ENCODE results near the gene S1PR2. TPM values are rescaled to one million over a fixed set of nuclear protein-coding genes. Genes with fewer than 3 reads are reported as not detected.
A peak's percentile ranks its signal among the peaks of the same experiment; 100 is the strongest.

The S1PR2 gene
- total RNA-seq, 4 donors from 2014 or later, result 3.9 to 9.9 (median 8.6) TPM

DNA sequence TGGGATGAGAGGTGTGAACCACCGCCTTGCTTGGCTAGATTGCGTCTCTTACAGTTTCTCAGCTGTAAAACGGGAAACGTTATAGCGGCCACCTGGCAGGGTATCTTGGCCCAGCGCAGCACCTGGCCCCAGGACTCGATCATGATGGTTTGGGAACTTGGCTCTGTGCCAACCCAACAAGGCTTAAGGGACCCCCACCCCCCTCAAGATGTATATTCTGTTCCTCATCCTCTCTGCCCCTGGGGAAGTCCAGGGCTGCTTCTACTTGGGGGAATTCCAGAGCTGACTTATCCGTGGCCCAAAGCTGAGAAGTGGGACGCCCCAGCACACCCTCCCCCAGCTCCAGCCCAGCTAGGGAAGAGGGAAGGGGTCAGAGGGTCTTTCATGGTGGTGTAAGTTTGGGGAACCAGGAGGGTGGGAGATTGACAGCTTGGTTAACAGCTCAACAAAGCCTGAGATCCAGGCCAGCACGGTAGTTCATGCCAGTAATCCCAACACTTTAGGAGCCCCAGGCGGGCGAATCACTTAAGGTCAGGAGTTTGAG is 40.5 kb upstream of the S1PR2 start:
- Histone ChIP-seq H3K4me3 (peak overlapping the region; percentile 47), H3K4me1 (peaks cover 30% of the 10 kb centered on the region), H3K27ac (peak overlapping the region; percentile 82), H3K36me3 (peaks cover 15% of the 10 kb centered on the region), H3K9me3 (no peaks in the 10 kb centered on the region), H3K27me3 (no peaks in the 10 kb centered on the region)
- TF ChIP-seq POLR2AphosphoS5 (IDR thresholded peaks at IDR 0.05) (no peak), EP300 (IDR thresholded peaks at IDR 0.05) (no peak), POLR2A (IDR thresholded peaks at IDR 0.05) (no peak)
- TF ChIP-seq, protein P1, sequence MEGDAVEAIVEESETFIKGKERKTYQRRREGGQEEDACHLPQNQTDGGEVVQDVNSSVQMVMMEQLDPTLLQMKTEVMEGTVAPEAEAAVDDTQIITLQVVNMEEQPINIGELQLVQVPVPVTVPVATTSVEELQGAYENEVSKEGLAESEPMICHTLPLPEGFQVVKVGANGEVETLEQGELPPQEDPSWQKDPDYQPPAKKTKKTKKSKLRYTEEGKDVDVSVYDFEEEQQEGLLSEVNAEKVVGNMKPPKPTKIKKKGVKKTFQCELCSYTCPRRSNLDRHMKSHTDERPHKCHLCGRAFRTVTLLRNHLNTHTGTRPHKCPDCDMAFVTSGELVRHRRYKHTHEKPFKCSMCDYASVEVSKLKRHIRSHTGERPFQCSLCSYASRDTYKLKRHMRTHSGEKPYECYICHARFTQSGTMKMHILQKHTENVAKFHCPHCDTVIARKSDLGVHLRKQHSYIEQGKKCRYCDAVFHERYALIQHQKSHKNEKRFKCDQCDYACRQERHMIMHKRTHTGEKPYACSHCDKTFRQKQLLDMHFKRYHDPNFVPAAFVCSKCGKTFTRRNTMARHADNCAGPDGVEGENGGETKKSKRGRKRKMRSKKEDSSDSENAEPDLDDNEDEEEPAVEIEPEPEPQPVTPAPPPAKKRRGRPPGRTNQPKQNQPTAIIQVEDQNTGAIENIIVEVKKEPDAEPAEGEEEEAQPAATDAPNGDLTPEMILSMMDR (IDR thresholded peaks at IDR 0.05), result no peak
- no peak for DNase-seq (ENCODE audit: low spot score in 2 of 2)
- WGBS, result 13% methylated on average over 5 of the region's 12 CpGs

DNA sequence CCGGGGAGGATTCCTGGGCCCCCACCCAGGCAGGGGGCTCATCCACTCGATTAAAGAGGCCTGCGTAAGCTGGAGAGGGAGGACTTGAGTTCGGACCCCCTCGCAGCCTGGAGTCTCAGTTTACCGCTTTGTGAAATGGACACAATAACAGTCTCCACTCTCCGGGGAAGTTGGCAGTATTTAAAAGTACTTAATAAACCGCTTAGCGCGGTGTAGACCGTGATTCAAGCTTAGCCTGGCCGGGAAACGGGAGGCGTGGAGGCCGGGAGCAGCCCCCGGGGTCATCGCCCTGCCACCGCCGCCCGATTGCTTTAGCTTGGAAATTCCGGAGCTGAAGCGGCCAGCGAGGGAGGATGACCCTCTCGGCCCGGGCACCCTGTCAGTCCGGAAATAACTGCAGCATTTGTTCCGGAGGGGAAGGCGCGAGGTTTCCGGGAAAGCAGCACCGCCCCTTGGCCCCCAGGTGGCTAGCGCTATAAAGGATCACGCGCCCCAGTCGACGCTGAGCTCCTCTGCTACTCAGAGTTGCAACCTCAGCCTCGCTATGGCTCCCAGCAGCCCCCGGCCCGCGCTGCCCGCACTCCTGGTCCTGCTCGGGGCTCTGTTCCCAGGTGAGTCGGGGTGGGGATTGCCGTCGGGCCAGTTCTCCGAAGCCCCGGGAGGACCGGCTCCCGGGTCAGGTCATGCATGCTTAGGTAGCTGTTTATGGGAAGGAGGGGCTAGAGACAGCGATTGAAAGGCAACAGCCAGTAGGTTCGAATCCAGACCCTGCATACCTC is 39.7 kb upstream of the S1PR2 start, which contains the start of gene ICAM1:
Gene ICAM1 (plus strand): TSS at position 505 of the 779 bp plus-strand sequence. CDS start 40 bp downstream, at position 545.
- Histone ChIP-seq H3K27me3 (no peaks in the 10 kb centered on the region), H3K4me1 (peaks cover 30% of the 10 kb centered on the region), H3K36me3 (peaks cover 11% of the 10 kb centered on the region), H3K27ac (peak within 1 kb of the TSS; percentile 82), H3K9me3 (no peaks in the 10 kb centered on the region), H3K4me3 (peak within 1 kb of the TSS; percentile 47)
- TF ChIP-seq EP300 (IDR thresholded peaks at IDR 0.05) (no peak), POLR2AphosphoS5 (IDR thresholded peaks at IDR 0.05) (peak in 2 of 3 donors; percentile 70 to 93), POLR2A (IDR thresholded peaks at IDR 0.05) (peak; percentile 58 to 92)
- TF ChIP-seq, protein P1 (IDR thresholded peaks at IDR 0.05), result no peak
- 3% methylated on average over 40 of the region's 51 CpGs for WGBS
- DNase-seq (ENCODE audit: low spot score in 2 of 2), result peak; percentile 96

DNA sequence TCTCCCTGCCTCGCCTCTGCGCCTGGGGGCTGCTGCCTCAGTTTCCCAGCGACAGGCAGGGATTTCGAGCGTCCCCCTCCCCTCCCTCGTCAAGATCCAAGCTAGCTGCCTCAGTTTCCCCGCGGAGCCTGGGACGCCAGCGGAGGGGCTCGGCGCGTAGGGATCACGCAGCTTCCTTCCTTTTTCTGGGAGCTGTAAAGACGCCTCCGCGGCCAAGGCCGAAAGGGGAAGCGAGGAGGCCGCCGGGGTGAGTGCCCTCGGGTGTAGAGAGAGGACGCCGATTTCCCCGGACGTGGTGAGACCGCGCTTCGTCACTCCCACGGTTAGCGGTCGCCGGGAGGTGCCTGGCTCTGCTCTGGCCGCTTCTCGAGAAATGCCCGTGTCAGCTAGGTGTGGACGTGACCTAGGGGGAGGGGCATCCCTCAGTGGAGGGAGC is 39.1 kb upstream of the S1PR2 start:
- H3K27me3 ChIP-seq, result no peaks in the 10 kb centered on the region
- H3K4me1 ChIP-seq, result peaks cover 30% of the 10 kb centered on the region
- no peaks in the 10 kb centered on the region for H3K9me3 ChIP-seq
- TF ChIP-seq, protein P1 (IDR thresholded peaks at IDR 0.05), result no peak
- TF ChIP-seq POLR2A (IDR thresholded peaks at IDR 0.05), result peak in 1 of 2 donors; percentile 8
- H3K27ac ChIP-seq, result peak overlapping the region; percentile 82
- H3K4me3 ChIP-seq, result peak overlapping the region; percentile 47
- peaks cover 9% of the 10 kb centered on the region for H3K36me3 ChIP-seq
- 11% methylated on average over 15 of the region's 37 CpGs for WGBS
- peak; percentile 89 to 92 for DNase-seq (ENCODE audit: low spot score in 2 of 2)

DNA sequence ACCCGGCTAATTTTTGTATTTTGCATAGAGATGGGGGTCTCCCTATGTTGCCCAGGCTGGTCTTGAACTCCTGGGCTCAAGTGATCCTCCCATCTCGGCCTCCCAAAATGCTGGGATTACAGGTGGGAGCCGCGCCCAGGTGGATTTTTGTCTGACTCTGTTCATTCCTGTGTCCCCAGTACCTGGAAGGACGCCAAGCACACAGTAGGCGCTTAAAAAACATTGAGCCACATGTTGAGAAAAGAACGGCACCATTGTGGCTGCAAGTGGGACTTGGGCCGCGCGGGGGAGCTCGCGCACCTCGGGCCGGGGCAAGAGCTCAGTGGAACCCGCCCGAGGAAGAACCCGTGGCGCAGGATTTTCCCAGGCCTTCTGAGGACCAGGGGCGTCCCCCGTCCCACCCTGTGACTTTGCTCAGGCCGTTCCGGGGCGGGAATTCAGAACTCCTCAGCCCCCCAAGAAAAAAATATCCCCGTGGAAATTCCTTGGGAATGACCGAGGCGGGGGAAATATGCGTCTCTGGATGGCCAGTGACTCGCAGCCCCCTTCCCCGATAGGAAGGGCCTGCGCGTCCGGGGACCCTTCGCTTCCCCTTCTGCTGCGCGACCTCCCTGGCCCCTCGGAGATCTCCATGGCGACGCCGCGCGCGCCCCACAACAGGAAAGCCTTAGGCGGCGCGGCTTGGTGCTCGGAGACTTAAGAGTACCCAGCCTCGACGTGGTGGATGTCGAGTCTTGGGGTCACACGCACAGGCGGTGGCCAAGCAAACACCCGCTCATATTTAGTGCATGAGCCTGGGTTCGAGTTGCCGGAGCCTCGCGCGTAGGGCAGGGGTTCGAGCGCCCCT is 38.4 kb upstream of the S1PR2 start:
- peak in 1 of 2 donors; percentile 93 for DNase-seq (ENCODE audit: low spot score in 2 of 2)
- no peaks in the 10 kb centered on the region for H3K9me3 ChIP-seq
- H3K27me3 ChIP-seq, result no peaks in the 10 kb centered on the region
- TF ChIP-seq POLR2A (IDR thresholded peaks at IDR 0.05) (peak in 1 of 2 donors; percentile 20), EP300 (IDR thresholded peaks at IDR 0.05) (no peak), POLR2AphosphoS5 (IDR thresholded peaks at IDR 0.05) (peak in 1 of 3 donors; percentile 37)
- TF ChIP-seq, protein P1 (IDR thresholded peaks at IDR 0.05), result peak; percentile 90 to 94
- peak overlapping the region; percentile 82 for H3K27ac ChIP-seq
- WGBS, result 14% methylated on average over 18 of the region's 59 CpGs
- peak overlapping the region; percentile 47 for H3K4me3 ChIP-seq
- peaks cover 26% of the 10 kb centered on the region for H3K4me1 ChIP-seq
- H3K36me3 ChIP-seq, result peaks cover 4% of the 10 kb centered on the region

All from suprapubic skin (tissue), 4 donors.